PC-9 (cell line): ENCODE measurements around the gene WDR18. TPM values are rescaled to one million over a fixed set of nuclear protein-coding genes. Genes with fewer than 3 reads are reported as not detected.

Experiments used
- BruUV-seq: library from RNA; stranded (reverse); fragments of 400-500 nt; replicated peaks from 2 replicates; lab custom pipeline; 2021; lab: Mats Ljungman, UMichigan
- CTCF ChIA-PET: fragments of 300-600 bp; sonication (Branson Sonifier 250); formaldehyde crosslinking; loops from one replicate; lab custom pipeline; 2022; ENCODE audit warnings: antibody characterized with exemption; lab: Charles Lee
- POLR2A ChIA-PET: fragments of 300-600 bp; sonication (Branson Sonifier 250); formaldehyde crosslinking; loops from one replicate; lab custom pipeline; 2022; ENCODE audit warnings: antibody characterized with exemption; ENCODE audit not compliant: unreplicated experiment; lab: Charles Lee
- DNase-seq, 2 experiments: peaks; one replicate each; pipeline versions ENCODE4 v3.0.0 to v3.0.0-alpha.2; 2015 to 2022; ENCODE audit warnings: mixed read lengths in 1 of 2
- H2AFZ ChIP-seq: fragments of 200-600 bp; sonication (generic); 2 replicates; pipeline ENCODE4 v1.8.1; 2017; ENCODE audit warnings: antibody characterized with exemption
- H3F3A ChIP-seq: fragments of 200-600 bp; sonication (generic); 2 replicates; pipeline ENCODE4 v1.8.1; 2017; ENCODE audit warnings: antibody characterized with exemption, mild to moderate bottlenecking, low read depth; ENCODE audit not compliant: insufficient read depth
- H3K27ac ChIP-seq: fragments of 200-600 bp; sonication (generic); 2 replicates; pipeline ENCODE4 v1.6.1; 2016; ENCODE audit warnings: mixed run types
- H3K27me3 ChIP-seq: fragments of 200-600 bp; sonication (generic); 2 replicates; pipeline ENCODE4 v1.6.1; 2016; ENCODE audit warnings: low read depth, mixed run types; ENCODE audit not compliant: insufficient read depth
- H3K36me3 ChIP-seq: fragments of 200-600 bp; sonication (generic); 2 replicates; pipeline ENCODE4 v1.6.1; 2016; ENCODE audit warnings: low read depth, mixed run types
- H3K4me1 ChIP-seq: fragments of 200-600 bp; sonication (generic); replicated peaks from 2 replicates; pipeline ENCODE4 v1.6.1; 2016; ENCODE audit warnings: mixed run types; ENCODE audit not compliant: insufficient read depth
- H3K4me2 ChIP-seq: fragments of 200-600 bp; sonication (generic); 2 replicates; pipeline ENCODE4 v1.6.1; 2017; ENCODE audit warnings: mixed run types
- H3K4me3 ChIP-seq: fragments of 200-600 bp; sonication (generic); 2 replicates; pipeline ENCODE4 v1.6.1; 2016; ENCODE audit warnings: mixed run types
- H3K79me2 ChIP-seq: fragments of 200-600 bp; sonication (generic); 2 replicates; pipeline ENCODE4 v1.6.1; 2017; ENCODE audit warnings: low read depth, mixed run types
- H3K9me2 ChIP-seq: fragments of 200-600 bp; sonication (generic); 2 replicates; pipeline ENCODE4 v1.8.1; 2017; ENCODE audit warnings: mild to moderate bottlenecking; ENCODE audit not compliant: insufficient read depth
- H3K9me3 ChIP-seq: fragments of 200-600 bp; sonication (generic); 2 replicates; pipeline ENCODE4 v1.8.1; 2016; ENCODE audit warnings: low read depth; ENCODE audit not compliant: insufficient read depth
- H4K20me1 ChIP-seq: fragments of 200-600 bp; sonication (generic); 2 replicates; pipeline ENCODE4 v1.8.1; 2017; ENCODE audit not compliant: insufficient read depth
- CTCF ChIP-seq: fragments of 200-600 bp; sonication (generic); conservative IDR thresholded peaks from 2 replicates; pipeline ENCODE4 v1.6.1; 2017; ENCODE audit warnings: mixed run types, antibody characterized with exemption, mild to moderate bottlenecking, moderate library complexity
- EZH2 ChIP-seq: fragments of 200-600 bp; sonication (generic); IDR thresholded peaks from 2 replicates; pipeline ENCODE4 v1.8.0; 2017; ENCODE audit warnings: antibody characterized with exemption, low read depth
- intact Hi-C: fragments of 100-400 bp; cut with micrococcal nuclease; formaldehyde crosslinking; loops from one replicate; pipeline ENCODE4 v1.10.0; 2022; ENCODE audit not compliant: unreplicated experiment
- total RNA-seq: library from RNA; stranded (reverse); gene quantifications from 2 replicates; pipeline ENCODE4 v1.2.3, GENCODE V29; 2021

Gene WDR18
- total RNA-seq, 1 experiment from 2014 or later, result 61.5 TPM

GRCh38 chr19:947090-947706 lies 36.9 kb upstream of the WDR18 start:
- POLR2A ChIA-PET, result no interaction called here
- H3K4me1 ChIP-seq, result peaks cover 12% of the 10 kb centered on the region
- CTCF ChIA-PET, result no interaction called here

GRCh38 chr19:947707-948539 lies 36.2 kb upstream of the WDR18 start:
- TF ChIP-seq CTCF, result no peak
- TF ChIP-seq EZH2, result no peak
- no peaks in the 10 kb centered on the region for H3K9me2 ChIP-seq
- H3K27ac ChIP-seq, result no peak overlapping the region
- peaks cover 8% of the 10 kb centered on the region for H4K20me1 ChIP-seq
- no peaks in the 10 kb centered on the region for H3K9me3 ChIP-seq
- H3K4me1 ChIP-seq, result peaks cover 18% of the 10 kb centered on the region
- no peaks in the 10 kb centered on the region for H3K36me3 ChIP-seq
- intact Hi-C loops, result no loop called here
- BruUV-seq, result no TSS peak
- H2AFZ ChIP-seq, result no peak overlapping the region
- H3K4me2 ChIP-seq, result no peak overlapping the region
- H3F3A ChIP-seq, result peaks cover 18% of the 10 kb centered on the region; the same call in 1 of the 2 replicates
- H3K4me3 ChIP-seq, result no peak overlapping the region
- ChIA-PET CTCF (no interaction called here), POLR2A (no interaction called here)
- no peaks in the 10 kb centered on the region for H3K79me2 ChIP-seq
- DNase-seq, result no peak
- H3K27me3 ChIP-seq, result no peaks in the 10 kb centered on the region

More at GRCh38 chr19:947090-947706, 36.9 kb upstream of the WDR18 start:
- peaks cover 13% of the 10 kb centered on the region for H4K20me1 ChIP-seq
- no peak overlapping the region for H3K4me2 ChIP-seq
- no peaks in the 10 kb centered on the region for H3K9me3 ChIP-seq
- H3K79me2 ChIP-seq, result no peaks in the 10 kb centered on the region
- no peak for DNase-seq
- no peaks in the 10 kb centered on the region for H3K9me2 ChIP-seq
- TF ChIP-seq EZH2, result no peak
- no peak for TF ChIP-seq CTCF
- no peaks in the 10 kb centered on the region for H3K36me3 ChIP-seq
- no peaks in the 10 kb centered on the region for H3K27me3 ChIP-seq
- no TSS peak for BruUV-seq
- H3K27ac ChIP-seq, result no peak overlapping the region
- no peak overlapping the region for H3K4me3 ChIP-seq
- H2AFZ ChIP-seq, result no peak overlapping the region
- intact Hi-C loops, result no loop called here
- H3F3A ChIP-seq, result peaks cover 20% of the 10 kb centered on the region; the same call in 1 of the 2 replicates

DNA sequence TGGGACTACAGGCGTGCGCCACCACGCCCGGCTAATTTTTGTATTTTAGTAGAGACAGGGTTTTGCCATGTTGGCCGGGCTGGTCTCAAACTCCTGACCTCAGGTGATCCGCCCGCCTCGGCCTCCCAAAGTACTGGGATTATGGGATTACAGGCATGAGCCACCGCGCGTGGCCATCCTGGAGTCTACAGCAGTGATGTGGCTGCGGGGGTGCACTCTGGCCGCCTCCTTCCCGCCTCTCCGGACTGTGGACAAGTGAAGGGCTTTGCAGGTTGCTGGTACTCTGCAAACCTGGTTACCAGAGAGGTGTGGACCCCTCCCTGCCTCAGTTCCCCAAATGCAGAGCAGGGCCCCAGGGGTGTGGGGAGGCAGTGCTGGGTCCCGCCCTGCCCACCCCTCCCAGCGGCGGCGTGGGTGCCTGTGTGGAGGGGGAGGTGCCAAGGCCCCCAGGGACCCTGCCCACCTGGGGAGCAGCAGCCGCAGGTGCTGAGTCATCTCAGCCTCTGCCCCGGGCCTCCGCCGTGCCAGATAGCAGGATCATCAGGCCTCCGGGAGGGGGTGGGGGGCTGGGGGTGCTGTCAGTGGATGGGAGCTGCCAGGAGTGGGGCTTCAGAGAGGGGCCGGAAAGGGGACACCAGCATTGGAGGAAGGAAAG lies 35.2 kb upstream of the WDR18 start:
- intact Hi-C loops, result no loop called here
- TF ChIP-seq EZH2, result no peak
- TF ChIP-seq CTCF, result no peak
- Histone ChIP-seq H4K20me1 (peaks cover 8% of the 10 kb centered on the region), H3K27me3 (no peaks in the 10 kb centered on the region), H3K4me1 (peaks cover 28% of the 10 kb centered on the region), H3K27ac (no peak overlapping the region), H3K9me2 (no peaks in the 10 kb centered on the region), H3F3A (peaks cover 13% of the 10 kb centered on the region; the same call in 1 of the 2 replicates), H3K79me2 (no peaks in the 10 kb centered on the region), H3K36me3 (no peaks in the 10 kb centered on the region), H3K9me3 (no peaks in the 10 kb centered on the region), H3K4me3 (no peak overlapping the region), H2AFZ (no peak overlapping the region), H3K4me2 (no peak overlapping the region)
- no peak for DNase-seq
- no TSS peak for BruUV-seq
- ChIA-PET POLR2A (no interaction called here), CTCF (no interaction called here)
